ENCODE results near the gene EDRF1. TPM values are rescaled to one million over a fixed set of nuclear protein-coding genes. Genes with fewer than 3 reads are reported as not detected.

The EDRF1 gene
- total and polyA plus RNA-seq, 2 of the 8 experiments (the other 6 are each of a cell fraction or from before 2014, with no cell fraction given) = 19.9 to 37.8 TPM

- no peak overlapping the region for H3K27ac ChIP-seq (ENCODE audit: low read depth, low read length)
- no peak overlapping the region for H3K4ac ChIP-seq (replicated peaks; ENCODE audit: insufficient read length, low read depth, low read length)
- H2BK12ac ChIP-seq (ENCODE audit: low read depth, low read length) = no peak overlapping the region
- H4K91ac ChIP-seq (replicated peaks; ENCODE audit: insufficient read length, low read length) = no peak overlapping the region
- FAIRE-seq (no peak), DNase-seq (ENCODE audit: low read depth in 1 of 2, low spot score in 2 of 2) (no peak)
- no peak overlapping the region for H2BK15ac ChIP-seq (ENCODE audit: low read length)
- H3K36me3 ChIP-seq (ENCODE audit: control insufficient read depth in 2 of 4, insufficient read depth in 4 of 4, low read length in 3 of 4) = no peaks in the 10 kb centered on the region; a peak in 1 of 8 replicates
- CTCF ChIA-PET (ENCODE audit: partially characterized antibody) = interaction anchor here (0.7 kb wide), 1 partner anchor 314 kb away, joined by 3 read pairs; no protein-coding TSS in a partner anchor
- no peaks in the 10 kb centered on the region for H3K79me1 ChIP-seq (ENCODE audit: low read depth, low read length)
- H3K9me3 ChIP-seq (ENCODE audit: insufficient read depth in 2 of 2, low read depth in 1 of 2, low read length in 1 of 2) = no peaks in the 10 kb centered on the region
- no peak overlapping the region for H2BK120ac ChIP-seq (replicated peaks; ENCODE audit: low read depth, low read length)
- H4K5ac ChIP-seq (ENCODE audit: insufficient read length, low read depth, low read length) = no peak overlapping the region
- H3K79me2 ChIP-seq (ENCODE audit: control insufficient read depth in 1 of 2, insufficient read depth in 2 of 2, low read length in 2 of 2) = no peaks in the 10 kb centered on the region
- no peak overlapping the region for H3K4me2 ChIP-seq (ENCODE audit: insufficient read depth in 1 of 2, low read depth in 2 of 2, low read length in 2 of 2)
- no peaks in the 10 kb centered on the region for H3K4me1 ChIP-seq (replicated peaks in 1 of 4; ENCODE audit: control insufficient read depth in 3 of 4, insufficient read depth in 4 of 4, low read length in 3 of 4)
- POLR2A ChIA-PET (ENCODE audit: partially characterized antibody) = no interaction called here
- no peak overlapping the region for H3K14ac ChIP-seq (ENCODE audit: insufficient read length)
- H2AFZ ChIP-seq (ENCODE audit: low read length) = peak overlapping the region; percentile 87
- no peaks in the 10 kb centered on the region for H4K20me1 ChIP-seq (replicated peaks in 1 of 2; ENCODE audit: control insufficient read depth in 1 of 2, insufficient read depth in 2 of 2, low read length in 2 of 2)
- no peak overlapping the region for H3K4me3 ChIP-seq (ENCODE audit: extremely low read depth in 1 of 4, insufficient read depth in 2 of 4, low read depth in 3 of 4, low read length in 4 of 4)
- WGBS, 2 experiments (ENCODE audit: extremely low coverage in 1 of 2, insufficient coverage in 1 of 2, insufficient read length in 1 of 2, insufficient replicate concordance in 2 of 2, low coverage in 1 of 2, low lambda C conversion rate in 2 of 2, missing lambda C conversion rate in 1 of 2) = 92% methylated on average over 12 of the region's 12 CpGs; no CpG with 5 or more reads in 1 of the 2 experiments
- H3K56ac ChIP-seq (replicated peaks; ENCODE audit: insufficient read length, low read depth, low read length) = no peak overlapping the region
- no peaks in the 10 kb centered on the region for H3K23me2 ChIP-seq (ENCODE audit: low read depth, low read length)
- H2BK20ac ChIP-seq (ENCODE audit: low read length) = no peak overlapping the region
- H3K9ac ChIP-seq (replicated peaks in 1 of 4; ENCODE audit: extremely low read depth in 1 of 4, low read depth in 3 of 4, low read length in 3 of 4) = no peak overlapping the region
- H2BK5ac ChIP-seq (ENCODE audit: low read depth, low read length) = no peak overlapping the region
- no peak overlapping the region for H2AK5ac ChIP-seq (ENCODE audit: low read depth, low read length)
- H3K23ac ChIP-seq (ENCODE audit: insufficient read length) = no peak overlapping the region
- H3K18ac ChIP-seq (ENCODE audit: extremely low read depth, low read length) = no peak overlapping the region
- no peaks in the 10 kb centered on the region; a peak in 1 of 7 replicates for H3K27me3 ChIP-seq (replicated peaks in 1 of 4; ENCODE audit: control insufficient read depth in 3 of 4, extremely low read depth in 1 of 4, insufficient read depth in 3 of 4, low read length in 3 of 4)
- no peak overlapping the region for H4K8ac ChIP-seq (ENCODE audit: extremely low read depth, insufficient read depth, low read length)
- TF ChIP-seq ATF3 (IDR thresholded peaks at IDR 0.05; ENCODE audit: insufficient read depth, low read depth, low read length) (no peak), SAP30 (IDR thresholded peaks at IDR 0.05; ENCODE audit: insufficient read depth, insufficient replicate concordance, low read length) (no peak), CTBP2 (IDR thresholded peaks at IDR 0.05; ENCODE audit: borderline replicate concordance, insufficient read depth, insufficient read length, low read length) (no peak), RBBP5 (IDR thresholded peaks at IDR 0.05; ENCODE audit: borderline replicate concordance, low read depth, low read length) (no peak), NANOG (IDR thresholded peaks at IDR 0.05; ENCODE audit: insufficient read depth, low read depth, low read length, poor library complexity, severe bottlenecking) (no peak), BRCA1 (IDR thresholded peaks at IDR 0.05; ENCODE audit: low read depth, low read length) (no peak), NRF1 (IDR thresholded peaks at IDR 0.05; ENCODE audit: low read depth, low read length) (no peak), CTCF (IDR thresholded peaks at IDR 0.05; ENCODE audit: control extremely low read depth in 1 of 3, insufficient read depth in 1 of 3, low read depth in 1 of 3, low read length in 3 of 3) (no peak)
These were observed 26.6 kb upstream of the EDRF1 start for GRCh38 chr10:125692601-125693523.
